ENCODE measurements around the gene MED13L. TPM values are rescaled to one million over a fixed set of nuclear protein-coding genes. Genes with fewer than 3 reads are reported as not detected.
A peak's percentile ranks its signal among the peaks of the same experiment; 100 is the strongest.

Gene MED13L
- total RNA-seq, 4 donors from 2014 or later, result 168 to 349 (median 246) TPM

DNA sequence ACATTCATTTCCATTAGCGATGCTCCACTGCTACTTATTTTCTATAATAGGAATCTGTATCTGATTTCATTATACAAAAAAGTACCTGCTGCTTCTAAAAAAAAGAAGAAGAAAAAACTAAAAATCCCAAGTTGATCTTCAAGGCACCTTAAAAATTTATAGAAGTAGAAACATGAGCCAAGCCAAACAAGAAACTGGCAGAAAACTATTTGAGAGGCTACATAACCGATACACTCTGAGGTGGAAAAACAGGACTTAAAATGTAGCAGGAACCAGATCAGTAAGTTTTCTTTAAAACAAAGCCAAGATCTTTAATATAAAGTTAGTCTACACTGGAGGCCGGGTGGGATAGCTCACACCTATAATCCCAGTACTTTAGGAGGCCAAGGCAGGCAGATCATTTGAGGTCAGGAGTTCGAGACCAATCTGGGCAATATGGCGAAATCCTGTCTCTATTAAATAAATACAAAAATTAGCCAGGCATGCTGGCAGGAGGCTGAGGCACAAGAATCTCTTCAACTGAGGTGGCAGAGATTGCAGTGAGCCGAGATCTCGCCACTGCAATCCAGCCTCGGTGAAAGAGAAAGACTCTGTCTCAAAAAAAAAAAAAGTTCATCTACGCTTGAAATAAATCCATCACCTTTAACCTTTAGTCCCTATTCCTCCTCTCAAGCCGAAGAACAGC lies 278.6 kb downstream of the MED13L start:
- Histone ChIP-seq H3K27ac (peak overlapping the region; percentile 49 to 81 (median 62)), H3K9me3 (no peaks in the 10 kb centered on the region), H3K36me3 (peaks cover 12 to 15% of the 10 kb centered on the region in 2 donors), H3K4me1 (peaks cover 13 to 17% of the 10 kb centered on the region in 2 donors), H3K27me3 (no peaks in the 10 kb centered on the region), H3K4me3 (replicated peaks in 1 of 3) (no peak overlapping the region)
- 65 to 70% methylated on average over 10 of the region's 10 CpGs for WGBS, 2 donors
- intact Hi-C loops (cut with DNase I), result no loop called here
- DNase-seq, result no peak
- no peak for TF ChIP-seq POLR2A (IDR thresholded peaks at IDR 0.05)
- TF ChIP-seq, protein P1, sequence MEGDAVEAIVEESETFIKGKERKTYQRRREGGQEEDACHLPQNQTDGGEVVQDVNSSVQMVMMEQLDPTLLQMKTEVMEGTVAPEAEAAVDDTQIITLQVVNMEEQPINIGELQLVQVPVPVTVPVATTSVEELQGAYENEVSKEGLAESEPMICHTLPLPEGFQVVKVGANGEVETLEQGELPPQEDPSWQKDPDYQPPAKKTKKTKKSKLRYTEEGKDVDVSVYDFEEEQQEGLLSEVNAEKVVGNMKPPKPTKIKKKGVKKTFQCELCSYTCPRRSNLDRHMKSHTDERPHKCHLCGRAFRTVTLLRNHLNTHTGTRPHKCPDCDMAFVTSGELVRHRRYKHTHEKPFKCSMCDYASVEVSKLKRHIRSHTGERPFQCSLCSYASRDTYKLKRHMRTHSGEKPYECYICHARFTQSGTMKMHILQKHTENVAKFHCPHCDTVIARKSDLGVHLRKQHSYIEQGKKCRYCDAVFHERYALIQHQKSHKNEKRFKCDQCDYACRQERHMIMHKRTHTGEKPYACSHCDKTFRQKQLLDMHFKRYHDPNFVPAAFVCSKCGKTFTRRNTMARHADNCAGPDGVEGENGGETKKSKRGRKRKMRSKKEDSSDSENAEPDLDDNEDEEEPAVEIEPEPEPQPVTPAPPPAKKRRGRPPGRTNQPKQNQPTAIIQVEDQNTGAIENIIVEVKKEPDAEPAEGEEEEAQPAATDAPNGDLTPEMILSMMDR (IDR thresholded peaks at IDR 0.05), result no peak

DNA sequence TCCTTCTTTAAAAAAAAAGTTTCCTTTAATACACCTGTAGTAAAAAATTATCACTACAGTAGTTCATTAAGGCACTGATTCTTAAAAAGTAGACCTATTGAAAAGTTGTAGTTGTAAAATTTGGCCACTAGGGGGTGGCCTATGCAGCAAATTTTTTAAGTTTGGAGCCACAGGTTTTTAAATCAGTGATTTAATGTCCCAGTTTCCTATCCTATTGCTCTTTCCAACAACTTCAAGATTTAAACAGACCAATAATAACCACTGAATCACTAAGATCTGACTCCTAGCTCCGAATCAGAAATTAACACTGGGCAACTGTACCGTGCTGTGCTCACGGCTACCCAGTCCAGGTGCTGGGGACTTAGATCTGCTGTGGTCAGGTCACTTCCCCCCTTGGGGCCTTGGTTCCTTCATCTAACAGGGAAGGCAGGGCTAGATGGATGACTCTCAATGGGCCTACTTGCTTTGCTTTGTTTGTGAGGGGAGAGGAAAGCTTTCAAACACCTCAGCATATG lies 279.3 kb downstream of the MED13L start:
- no peak for TF ChIP-seq POLR2A (IDR thresholded peaks at IDR 0.05)
- TF ChIP-seq, protein P1 (IDR thresholded peaks at IDR 0.05), result peak; percentile 50 to 96 (median 73)
- no peaks in the 10 kb centered on the region for H3K27me3 ChIP-seq
- 64 to 65% methylated on average over 3 of the region's 3 CpGs for WGBS, 2 donors
- peaks cover 13 to 17% of the 10 kb centered on the region in 2 donors for H3K4me1 ChIP-seq
- peaks cover 12 to 15% of the 10 kb centered on the region in 2 donors for H3K36me3 ChIP-seq
- H3K9me3 ChIP-seq, result no peaks in the 10 kb centered on the region
- no peak for DNase-seq
- H3K27ac ChIP-seq, result peak overlapping the region; percentile 49 to 81 (median 62)
- no peak overlapping the region for H3K4me3 ChIP-seq (replicated peaks in 1 of 3)
- intact Hi-C loops (cut with DNase I), result no loop called here

DNA sequence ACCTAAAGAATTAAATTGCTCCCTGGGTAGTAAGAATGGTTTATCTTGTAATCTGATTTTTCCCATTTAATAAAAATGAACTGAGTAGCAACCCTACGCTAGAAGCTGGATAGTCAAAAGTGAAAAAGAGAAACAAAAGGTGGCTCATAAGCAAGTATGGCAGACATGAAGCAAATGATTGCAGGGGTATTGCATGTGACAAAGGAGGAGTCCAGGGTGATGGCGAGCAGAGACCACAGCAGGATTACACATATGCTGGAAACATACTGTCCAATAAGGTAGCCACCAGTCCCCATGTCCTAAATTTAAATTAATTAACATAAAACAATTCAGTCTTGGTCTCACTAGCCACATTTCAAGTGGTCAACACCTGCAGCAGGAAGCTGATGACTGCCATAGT lies 283.8 kb downstream of the MED13L start:
- no peaks in the 10 kb centered on the region for H3K9me3 ChIP-seq
- no peak overlapping the region for H3K4me3 ChIP-seq (replicated peaks in 1 of 3)
- DNase-seq, result no peak
- intact Hi-C loops (cut with DNase I), result no loop called here
- WGBS, 2 donors, result 90 to 95% methylated on average over 2 of the region's 2 CpGs
- H3K36me3 ChIP-seq, result peaks cover 24 to 28% of the 10 kb centered on the region in 2 donors
- TF ChIP-seq, protein P1 (IDR thresholded peaks at IDR 0.05), result no peak
- no peak for TF ChIP-seq POLR2A (IDR thresholded peaks at IDR 0.05)
- H3K27me3 ChIP-seq, result no peaks in the 10 kb centered on the region
- no peak overlapping the region for H3K27ac ChIP-seq
- peaks cover 11 to 13% of the 10 kb centered on the region in 2 donors for H3K4me1 ChIP-seq

DNA sequence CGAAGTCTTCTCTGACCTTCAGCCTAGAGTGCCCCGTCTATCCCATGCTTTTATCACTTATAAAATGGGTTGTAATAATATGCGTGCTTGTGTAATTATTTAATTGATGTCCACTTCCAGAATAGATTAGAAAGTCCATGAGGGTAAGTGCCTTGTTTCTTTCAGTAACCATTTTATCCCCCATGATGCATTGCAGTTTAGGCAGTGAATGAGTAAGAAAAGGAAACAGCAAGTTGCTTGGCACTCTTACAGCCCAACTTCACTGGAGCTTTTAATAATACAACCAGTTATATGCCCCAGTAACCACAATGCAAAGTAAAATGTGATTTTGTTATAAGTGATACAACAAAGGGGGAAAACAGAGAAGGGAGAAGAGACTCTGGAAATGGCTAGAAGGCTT lies 287.3 kb downstream of the MED13L start:
- peaks cover 5 to 7% of the 10 kb centered on the region in 2 donors for H3K4me1 ChIP-seq
- intact Hi-C loops (cut with DNase I), result no loop called here
- H3K9me3 ChIP-seq, result no peaks in the 10 kb centered on the region
- TF ChIP-seq POLR2A (IDR thresholded peaks at IDR 0.05), result no peak
- TF ChIP-seq, protein P1 (IDR thresholded peaks at IDR 0.05), result no peak
- peaks cover 24 to 25% of the 10 kb centered on the region in 2 donors for H3K36me3 ChIP-seq
- DNase-seq, result no peak
- no peak overlapping the region for H3K4me3 ChIP-seq (replicated peaks in 1 of 3)
- no peaks in the 10 kb centered on the region for H3K27me3 ChIP-seq
- WGBS, 2 donors, result 97 to 98% methylated on average over 3 of the region's 3 CpGs
- H3K27ac ChIP-seq, result no peak overlapping the region

All from thyroid gland (tissue), 4 donors.